ENCODE results near the gene PPP1R1C.
A peak's percentile ranks its signal among the peaks of the same experiment; 100 is the strongest.

Gene PPP1R1C

GRCh38 chr2:182090486-182090885 is 104.8 kb downstream of the PPP1R1C start:
- no peak overlapping the region for H3K27ac Mint-ChIP-seq
- H3K36me3 Mint-ChIP-seq, result no peaks in the 10 kb centered on the region
- peaks cover 4% of the 10 kb centered on the region for H3K9me3 Mint-ChIP-seq
- no peaks in the 10 kb centered on the region for H3K4me1 Mint-ChIP-seq
- H3K4me3 Mint-ChIP-seq, result no peak overlapping the region
- H3K27me3 Mint-ChIP-seq, result peaks cover 10% of the 10 kb centered on the region

GRCh38 chr2:182097571-182098164 is 112.0 kb downstream of the PPP1R1C start:
- peaks cover 4% of the 10 kb centered on the region for H3K9me3 Mint-ChIP-seq
- H3K27me3 Mint-ChIP-seq, result peaks cover 2% of the 10 kb centered on the region
- H3K4me1 Mint-ChIP-seq, result no peaks in the 10 kb centered on the region
- H3K27ac Mint-ChIP-seq, result no peak overlapping the region
- no peaks in the 10 kb centered on the region for H3K36me3 Mint-ChIP-seq
- no peak overlapping the region for H3K4me3 Mint-ChIP-seq

- peaks cover 2% of the 10 kb centered on the region for H3K27me3 Mint-ChIP-seq
- no peaks in the 10 kb centered on the region for H3K4me1 Mint-ChIP-seq
- H3K4me3 Mint-ChIP-seq, result no peak overlapping the region
- no peak overlapping the region for H3K27ac Mint-ChIP-seq
- no peaks in the 10 kb centered on the region for H3K36me3 Mint-ChIP-seq
- H3K9me3 Mint-ChIP-seq, result peaks cover 4% of the 10 kb centered on the region
Observed at GRCh38 chr2:182098648-182099047, 113.0 kb downstream of the PPP1R1C start.

GRCh38 chr2:182101263-182101662 is 115.6 kb downstream of the PPP1R1C start:
- Mint-ChIP-seq H3K4me3 (no peak overlapping the region), H3K4me1 (no peaks in the 10 kb centered on the region), H3K27me3 (peaks cover 2% of the 10 kb centered on the region), H3K27ac (no peak overlapping the region), H3K9me3 (no peaks in the 10 kb centered on the region), H3K36me3 (no peaks in the 10 kb centered on the region)

GRCh38 chr2:182103526-182103925 is 117.9 kb downstream of the PPP1R1C start:
- Mint-ChIP-seq H3K4me3 (no peak overlapping the region), H3K9me3 (no peaks in the 10 kb centered on the region), H3K4me1 (no peaks in the 10 kb centered on the region), H3K27ac (no peak overlapping the region), H3K36me3 (no peaks in the 10 kb centered on the region), H3K27me3 (peaks cover 2% of the 10 kb centered on the region)

GRCh38 chr2:182110347-182110746 is 124.7 kb downstream of the PPP1R1C start:
- Mint-ChIP-seq H3K36me3 (no peaks in the 10 kb centered on the region), H3K4me3 (no peak overlapping the region), H3K9me3 (no peaks in the 10 kb centered on the region), H3K27ac (no peak overlapping the region), H3K4me1 (no peaks in the 10 kb centered on the region), H3K27me3 (no peaks in the 10 kb centered on the region)

- Mint-ChIP-seq H3K4me3 (no peak overlapping the region), H3K27me3 (no peaks in the 10 kb centered on the region), H3K27ac (no peak overlapping the region), H3K4me1 (no peaks in the 10 kb centered on the region), H3K36me3 (no peaks in the 10 kb centered on the region), H3K9me3 (no peaks in the 10 kb centered on the region)
Observed at GRCh38 chr2:182113334-182113733, 127.7 kb downstream of the PPP1R1C start.

GRCh38 chr2:182115258-182115657 is 129.6 kb downstream of the PPP1R1C start:
- Mint-ChIP-seq H3K4me3 (no peak overlapping the region), H3K36me3 (no peaks in the 10 kb centered on the region), H3K9me3 (no peaks in the 10 kb centered on the region), H3K27me3 (peaks cover 1% of the 10 kb centered on the region), H3K4me1 (no peaks in the 10 kb centered on the region), H3K27ac (no peak overlapping the region)

- H3K4me3 Mint-ChIP-seq, result no peak overlapping the region
- no peaks in the 10 kb centered on the region for H3K9me3 Mint-ChIP-seq
- H3K27me3 Mint-ChIP-seq, result peaks cover 1% of the 10 kb centered on the region
- no peak overlapping the region for H3K27ac Mint-ChIP-seq
- no peaks in the 10 kb centered on the region for H3K4me1 Mint-ChIP-seq
- no peaks in the 10 kb centered on the region for H3K36me3 Mint-ChIP-seq
Observed at GRCh38 chr2:182116774-182117173, 131.1 kb downstream of the PPP1R1C start.

GRCh38 chr2:182117196-182117595 is 131.5 kb downstream of the PPP1R1C start:
- Mint-ChIP-seq H3K27me3 (peaks cover 1% of the 10 kb centered on the region), H3K27ac (no peak overlapping the region), H3K4me3 (no peak overlapping the region), H3K4me1 (no peaks in the 10 kb centered on the region), H3K9me3 (no peaks in the 10 kb centered on the region), H3K36me3 (no peaks in the 10 kb centered on the region)

GRCh38 chr2:182128821-182129707 is 143.4 kb downstream of the PPP1R1C start:
- H3K4me3 Mint-ChIP-seq, result no peak overlapping the region
- H3K36me3 Mint-ChIP-seq, result no peaks in the 10 kb centered on the region
- H3K9me3 Mint-ChIP-seq, result no peaks in the 10 kb centered on the region
- H3K27ac Mint-ChIP-seq, result no peak overlapping the region
- no peaks in the 10 kb centered on the region for H3K4me1 Mint-ChIP-seq
- H3K27me3 Mint-ChIP-seq, result peaks cover 3% of the 10 kb centered on the region

- H3K9me3 Mint-ChIP-seq, result no peaks in the 10 kb centered on the region
- no peaks in the 10 kb centered on the region for H3K36me3 Mint-ChIP-seq
- H3K4me1 Mint-ChIP-seq, result no peaks in the 10 kb centered on the region
- peaks cover 3% of the 10 kb centered on the region for H3K27me3 Mint-ChIP-seq
- no peak overlapping the region for H3K4me3 Mint-ChIP-seq
- H3K27ac Mint-ChIP-seq, result no peak overlapping the region
Observed at GRCh38 chr2:182132605-182133004, 147.0 kb downstream of the PPP1R1C start.

- Mint-ChIP-seq H3K4me1 (no peaks in the 10 kb centered on the region), H3K27me3 (peaks cover 7% of the 10 kb centered on the region), H3K27ac (no peak overlapping the region), H3K9me3 (no peaks in the 10 kb centered on the region), H3K4me3 (no peak overlapping the region), H3K36me3 (no peaks in the 10 kb centered on the region)
Observed at GRCh38 chr2:182133195-182133891, 147.7 kb downstream of the PPP1R1C start.

- Mint-ChIP-seq H3K4me3 (no peak overlapping the region), H3K9me3 (no peaks in the 10 kb centered on the region), H3K36me3 (no peaks in the 10 kb centered on the region), H3K27ac (no peak overlapping the region), H3K27me3 (peaks cover 11% of the 10 kb centered on the region), H3K4me1 (no peaks in the 10 kb centered on the region)
Observed at GRCh38 chr2:182134201-182134600, 148.5 kb downstream of the PPP1R1C start.

- H3K9me3 Mint-ChIP-seq, result no peaks in the 10 kb centered on the region
- no peaks in the 10 kb centered on the region for H3K36me3 Mint-ChIP-seq
- H3K27ac Mint-ChIP-seq, result peak overlapping the region; percentile 23
- no peak overlapping the region for H3K4me3 Mint-ChIP-seq
- H3K4me1 Mint-ChIP-seq, result no peaks in the 10 kb centered on the region
- H3K27me3 Mint-ChIP-seq, result peaks cover 13% of the 10 kb centered on the region
Observed at GRCh38 chr2:182142062-182142461, 156.4 kb downstream of the PPP1R1C start.
